GM18861 (cell line): ENCODE results near the gene ATP11B.
"Not testable (repeated sequence)": the region's sequence is repeated elsewhere in the genome, so short reads cannot be mapped to it uniquely, and the experiment has no call there.

Source experiments
- ATAC-seq: cut with Tn5 transposase; IDR thresholded peaks from one replicate; pipeline ENCODE4 v1.9.1; 2021; ENCODE audit not compliant: unreplicated experiment

The ATP11B gene

DNA sequence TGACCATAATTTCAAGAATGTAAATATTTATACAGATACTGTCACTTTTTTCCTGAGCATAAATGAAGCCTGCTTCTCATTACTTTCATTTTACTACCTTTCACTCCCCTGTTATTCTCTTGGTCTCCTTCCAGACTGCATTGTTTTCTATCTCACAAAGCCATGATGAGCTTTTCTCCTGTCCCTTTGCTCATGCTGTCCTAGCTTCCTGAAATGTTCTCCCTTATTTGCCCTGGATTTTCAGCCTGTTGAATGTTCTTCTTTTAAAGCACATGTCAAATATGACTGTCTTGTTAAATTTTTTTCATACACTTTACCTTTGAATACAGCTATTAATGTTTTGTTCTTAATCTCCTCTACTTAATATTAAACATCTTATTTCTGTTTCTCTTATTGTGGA is 31.7 kb downstream of the ATP11B start:
- no peak for ATAC-seq

DNA sequence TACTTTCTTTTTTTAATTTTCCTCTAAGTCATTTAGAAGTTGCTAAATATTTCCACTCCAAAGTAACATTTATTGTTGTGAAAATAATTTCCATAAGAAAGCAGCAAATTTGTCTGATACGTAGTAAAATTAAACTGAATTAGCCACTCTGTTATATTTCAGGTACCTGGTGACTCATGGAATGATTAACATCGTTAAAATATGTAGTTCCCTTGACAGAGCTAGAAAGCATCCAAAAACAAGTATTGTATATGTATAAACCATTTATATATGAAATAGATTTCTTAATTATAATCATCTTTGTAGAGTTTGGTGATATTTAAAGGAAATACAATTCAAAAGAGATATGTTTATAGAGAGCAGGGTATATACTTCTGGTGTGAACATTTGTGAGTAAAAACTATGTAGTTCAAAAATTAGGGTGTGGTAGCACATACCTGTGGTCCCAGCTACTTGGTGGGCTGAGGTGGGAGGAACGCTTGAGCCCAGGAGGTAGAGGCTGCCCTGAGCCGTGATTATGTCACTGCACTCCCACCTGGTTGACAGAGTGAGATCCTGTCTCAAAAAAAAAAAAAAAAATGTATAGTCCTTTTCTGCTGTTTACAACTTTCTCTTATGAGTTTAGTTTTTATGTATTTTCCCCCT is 36.6 kb downstream of the ATP11B start:
- no peak for ATAC-seq

GRCh38 chr3:182837855-182838454 is 44.7 kb downstream of the ATP11B start:
- no peak for ATAC-seq

GRCh38 chr3:182843478-182843877 is 50.2 kb downstream of the ATP11B start:
- ATAC-seq, result no peak

- no peak for ATAC-seq
Measured at GRCh38 chr3:182848906-182849305, 55.6 kb downstream of the ATP11B start.

DNA sequence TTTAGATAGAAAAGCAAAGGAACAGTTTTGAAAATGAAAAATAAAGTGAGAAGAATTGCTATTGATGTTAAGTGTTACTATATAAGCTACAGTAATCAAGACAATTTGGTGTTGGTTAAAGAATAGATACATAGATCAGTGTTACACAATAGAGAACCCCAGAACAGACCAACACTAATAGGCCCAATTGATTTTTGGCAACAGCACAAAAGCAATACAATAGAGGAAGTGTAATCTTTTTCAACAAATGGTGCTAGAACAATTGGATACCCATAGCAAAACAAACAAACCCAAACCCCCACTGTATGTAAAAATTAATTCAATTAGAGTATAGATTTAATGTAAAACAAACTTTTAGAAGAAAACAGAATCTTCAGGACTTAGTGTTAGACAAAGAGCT is 61.8 kb downstream of the ATP11B start:
- ATAC-seq, result no peak

GRCh38 chr3:182861348-182861747 is 68.0 kb downstream of the ATP11B start:
- no peak for ATAC-seq

DNA sequence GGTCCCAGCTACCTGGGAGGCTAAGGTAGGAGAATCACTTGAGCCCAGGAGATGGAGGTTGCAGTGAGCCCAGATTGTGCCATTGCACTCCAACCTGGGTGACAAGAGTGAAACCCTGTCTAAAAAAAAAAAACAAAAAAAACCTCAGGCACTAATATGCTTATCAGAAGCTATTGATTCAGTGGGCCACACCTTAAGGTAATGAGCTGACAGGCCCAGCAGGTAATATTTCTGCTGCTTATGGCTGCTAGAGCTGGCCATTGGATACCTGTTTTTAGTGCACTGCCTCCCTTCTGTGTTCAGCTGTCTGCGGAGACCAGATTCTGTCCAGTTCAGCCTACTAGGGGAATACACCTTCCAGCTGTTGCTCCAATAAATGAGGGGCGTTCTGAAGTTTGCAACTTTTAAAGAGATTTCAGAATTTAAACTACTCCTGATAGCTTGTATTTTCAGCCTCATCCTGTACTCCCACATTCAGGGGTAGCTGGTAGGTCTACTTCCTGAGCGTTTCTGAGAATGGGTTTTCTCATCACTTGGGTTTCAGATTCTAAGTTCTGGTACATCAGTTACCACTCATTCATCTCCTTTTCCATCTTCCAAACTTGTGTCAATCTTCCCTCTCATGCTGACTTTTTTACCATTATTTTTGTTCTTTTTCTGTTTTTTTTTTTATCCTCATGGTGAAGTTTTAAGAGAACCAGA is 69.0 kb downstream of the ATP11B start:
- no peak for ATAC-seq

DNA sequence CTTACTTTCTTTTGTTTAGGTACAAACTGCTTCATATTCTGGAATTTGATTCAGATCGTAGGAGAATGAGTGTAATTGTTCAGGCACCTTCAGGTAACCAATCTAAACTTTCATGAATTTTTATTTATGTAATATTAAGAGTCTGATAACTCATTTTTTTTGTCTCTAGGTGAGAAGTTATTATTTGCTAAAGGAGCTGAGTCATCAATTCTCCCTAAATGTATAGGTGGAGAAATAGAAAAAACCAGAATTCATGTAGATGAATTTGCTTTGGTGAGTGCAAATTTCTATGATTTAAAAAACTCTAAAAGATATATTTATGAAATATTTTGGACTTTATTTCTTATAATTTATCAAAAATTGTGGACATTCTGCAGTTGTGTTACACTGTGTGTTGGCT is 75.8 kb downstream of the ATP11B start:
- ATAC-seq, result no peak

GRCh38 chr3:182870917-182871316 is 77.6 kb downstream of the ATP11B start:
- not testable (repeated sequence) for ATAC-seq

DNA sequence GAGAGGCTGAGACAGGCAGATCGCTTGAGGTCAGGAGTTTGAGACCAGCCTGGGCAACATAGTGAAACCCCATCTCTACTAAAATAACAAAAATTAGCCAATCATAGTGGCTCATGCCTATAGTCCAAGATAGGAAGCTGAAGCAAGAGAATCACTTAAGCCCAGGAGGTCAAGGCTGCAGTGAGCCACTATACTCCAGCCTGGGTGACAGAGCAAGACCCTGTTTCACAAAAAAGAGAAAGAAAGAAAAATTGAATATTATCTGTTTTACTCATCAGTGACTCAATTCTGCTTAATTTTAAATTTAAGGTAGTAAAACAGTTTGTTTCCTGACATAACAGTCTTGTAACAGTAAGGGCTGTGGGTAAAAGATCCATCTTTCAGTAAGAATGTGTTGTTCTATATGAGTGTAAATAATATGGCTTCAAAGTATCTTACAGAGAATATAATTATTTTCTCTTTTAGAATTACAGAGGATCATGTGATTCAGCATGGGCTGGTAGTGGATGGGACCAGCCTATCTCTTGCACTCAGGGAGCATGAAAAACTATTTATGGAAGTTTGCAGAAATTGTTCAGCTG is 85.8 kb downstream of the ATP11B start:
- ATAC-seq, result no peak

DNA sequence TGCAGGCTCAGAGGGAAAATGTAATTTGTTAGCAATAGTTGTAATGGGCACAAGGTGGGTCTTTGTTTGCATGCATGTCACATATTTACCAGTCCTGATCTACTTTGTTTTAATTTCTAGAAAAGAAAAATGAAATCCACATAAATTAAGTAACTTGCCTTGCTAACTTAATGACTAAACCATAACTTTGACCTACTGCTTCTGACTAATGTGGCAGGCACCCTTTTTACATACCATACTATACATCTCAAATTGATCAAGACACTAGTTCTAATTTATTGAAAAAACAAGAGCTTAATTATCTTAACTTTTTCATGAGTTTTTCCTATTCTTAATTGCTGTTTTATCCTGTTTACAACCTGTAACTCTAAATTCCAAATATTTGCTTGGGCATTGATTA is 93.2 kb downstream of the ATP11B start:
- no peak for ATAC-seq

DNA sequence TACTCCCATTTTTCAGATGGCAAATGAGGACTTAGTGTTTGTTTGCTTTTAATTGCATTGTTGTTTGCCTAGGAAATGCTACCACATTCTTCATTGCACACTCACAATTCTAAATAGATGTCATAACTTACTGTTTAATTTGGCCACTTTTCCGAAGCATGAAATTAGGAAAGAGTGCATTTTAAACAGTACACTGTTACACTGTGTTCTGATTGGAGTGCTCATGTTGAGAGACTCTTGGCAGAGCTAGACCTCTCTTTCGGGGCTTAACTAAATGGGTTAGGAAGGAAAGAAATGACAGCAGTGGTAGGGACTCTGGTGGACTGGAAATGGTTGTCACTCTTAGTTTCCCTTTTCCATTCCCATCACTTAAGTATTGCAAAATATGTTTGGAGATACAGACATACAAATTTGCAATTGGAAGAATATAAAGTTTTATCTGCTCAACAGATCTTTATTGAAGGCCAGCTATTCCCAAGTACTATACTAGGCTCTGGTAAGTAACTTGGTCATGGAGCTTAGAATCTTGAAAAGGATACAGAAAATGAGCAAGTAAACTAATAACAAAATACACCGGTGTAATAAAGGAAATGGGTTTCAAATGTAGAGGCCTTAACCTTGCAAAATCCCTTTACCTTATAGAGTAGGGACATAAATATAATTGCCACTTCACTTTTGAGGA is 96.8 kb downstream of the ATP11B start:
- ATAC-seq, result no peak

GRCh38 chr3:182891364-182891763 is 98.1 kb downstream of the ATP11B start:
- no peak for ATAC-seq

- no peak for ATAC-seq
Measured at GRCh38 chr3:182892226-182892625, 98.9 kb downstream of the ATP11B start.

DNA sequence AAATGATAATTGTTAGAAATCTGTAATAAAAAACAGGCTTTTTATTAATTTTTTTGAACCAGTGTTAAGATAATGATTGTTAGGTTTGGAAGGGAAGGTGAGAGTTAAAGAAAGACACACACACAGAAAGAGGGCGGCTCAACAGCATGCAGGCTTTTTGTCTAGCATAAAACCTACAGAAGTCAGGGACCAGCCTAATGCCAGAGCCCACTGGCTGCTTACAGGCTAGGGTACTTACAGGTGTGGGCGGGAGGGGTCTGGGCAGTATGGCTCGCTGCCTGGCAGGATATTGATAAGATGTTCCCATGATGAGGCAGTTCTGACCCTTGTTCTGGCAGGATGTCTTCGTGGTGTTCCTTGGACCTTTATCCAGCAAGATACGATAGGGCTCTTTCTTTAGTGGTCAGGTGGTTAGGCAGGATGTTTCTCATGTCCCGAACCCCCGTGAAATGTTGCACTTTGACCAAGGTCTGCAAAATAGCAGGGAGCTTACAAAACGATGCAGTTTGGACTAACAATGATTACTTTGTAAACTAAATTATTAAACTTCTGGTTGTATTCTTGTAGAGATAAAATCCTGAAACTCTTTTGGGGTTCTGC is 102.3 kb downstream of the ATP11B start:
- ATAC-seq, result no peak

GRCh38 chr3:182896553-182896952 is 103.2 kb downstream of the ATP11B start:
- no peak for ATAC-seq

- no peak for ATAC-seq
Measured at GRCh38 chr3:182902236-182902635, 108.9 kb downstream of the ATP11B start.

- ATAC-seq, result no peak
Measured at GRCh38 chr3:182904164-182904563, 110.9 kb downstream of the ATP11B start.

DNA sequence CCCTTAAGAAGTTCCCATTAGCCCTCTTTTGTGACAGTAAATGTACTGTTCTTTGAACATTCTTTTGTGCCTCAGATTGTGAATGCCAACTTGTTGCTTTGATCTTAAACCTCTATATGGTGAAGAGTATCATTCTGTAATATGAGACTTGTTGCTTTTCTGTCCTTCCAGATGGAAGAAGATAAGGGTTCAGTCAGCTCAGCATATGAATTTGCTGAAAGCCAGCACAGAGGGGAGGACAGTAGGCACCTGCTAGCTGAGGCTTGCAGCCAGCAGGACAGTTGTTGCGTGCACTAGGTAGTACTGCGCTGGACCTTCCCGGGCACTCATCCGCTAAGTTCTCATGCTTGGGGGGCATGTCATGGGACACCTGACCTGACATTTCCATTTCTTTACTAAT is 112.3 kb downstream of the ATP11B start:
- ATAC-seq, result no peak

DNA sequence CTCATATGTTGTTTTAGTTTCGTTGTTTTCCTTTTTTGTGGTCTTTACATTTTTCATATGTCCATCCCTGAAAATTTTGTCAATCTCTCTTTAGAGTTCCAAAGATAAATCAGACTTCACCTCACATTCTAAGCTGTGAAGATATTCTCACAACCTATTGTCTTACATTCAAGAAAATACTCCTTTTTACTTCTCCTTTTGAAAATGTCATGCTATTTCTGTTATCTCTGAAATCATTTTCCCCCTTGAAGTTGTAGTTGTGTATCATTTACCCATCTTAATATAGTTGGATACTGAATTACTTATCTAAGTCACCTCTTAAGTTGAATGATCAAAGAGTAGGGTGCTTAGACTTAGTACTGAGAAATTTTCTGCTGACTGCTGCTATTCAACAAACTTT is 112.7 kb downstream of the ATP11B start:
- peak; percentile 65 for ATAC-seq
